Testis (tissue), 3 donors: ENCODE results near the gene SPIRE1. TPM values are rescaled to one million over a fixed set of nuclear protein-coding genes. Genes with fewer than 3 reads are reported as not detected.

Experiments used
- DNase-seq: peaks from one replicate; pipeline ENCODE4 v3.0.0-alpha.2; 2019
- H3K27ac ChIP-seq, 2 donors: fragments of 200-600 bp; sonication (generic); one replicate each; pipeline ENCODE4 v1.5.1; 2019
- H3K27me3 ChIP-seq: fragments of 200-600 bp; sonication (generic); one replicate; pipeline ENCODE4 v1.5.1; 2019
- H3K36me3 ChIP-seq: fragments of 200-600 bp; sonication (generic); one replicate; pipeline ENCODE4 v1.5.1; 2017; ENCODE audit warnings: low read depth; ENCODE audit errors: missing control alignments
- H3K4me1 ChIP-seq: fragments of 200-600 bp; sonication (generic); one replicate; pipeline ENCODE4 v1.5.1; 2019
- H3K4me3 ChIP-seq, 2 donors: fragments of 200-600 bp; sonication (generic); one replicate each; pipeline ENCODE4 v1.5.1; 2017 to 2019
- H3K9me3 ChIP-seq: fragments of 200-600 bp; sonication (generic); one replicate; pipeline ENCODE4 v1.5.1; 2017
- POLR2A ChIP-seq: fragments of 450-650 bp; IDR thresholded peaks from one replicate; pipeline ENCODE4 v1.6.1; 2017; ENCODE audit warnings: antibody characterized with exemption, mild to moderate bottlenecking, moderate library complexity
- WGBS, 2 donors: methylation state at CpG; one replicate each; pipeline ENCODE4 v1.1.5; 2018; 5-methylcytosine and 5-hydroxymethylcytosine counted together
- intact Hi-C: fragments of 100-400 bp; cut with DNase I; formaldehyde crosslinking; loops from one replicate; pipeline ENCODE4 v1.15.1; 2023; ENCODE audit warnings: low total_unique reads
- polyA plus RNA-seq: library from polyadenylated mRNA; stranded (reverse); fragments of 350-450 nt; fragmentation: Illumina TruSeq; extraction: RNeasy Lipid Tissue Mini Kit (QIAGEN cat#74804); gene quantifications from one replicate; pipeline ENCODE4 v1.2.3, GENCODE V29; 2014; ENCODE audit warnings: low read depth, low replicate concordance; ENCODE audit not compliant: insufficient read depth
- total RNA-seq, 2 donors: library from RNA; depleted of rRNA; stranded (reverse); fragments of >200 nt; gene quantifications; one replicate each; pipeline ENCODE4 v1.2.3, GENCODE V29; 2016
- TF ChIP-seq, protein P1 (sequence below), 3 experiments: fragments of 450-650 bp in 2 of 3; fragments of 200-600 bp in 1 of 3; sonication (generic) in 1 of 3; IDR thresholded peaks; one replicate each; pipeline ENCODE4 v1.5.1; 2016 to 2019; ENCODE audit warnings: antibody characterized with exemption in 3 of 3, mild to moderate bottlenecking in 2 of 3, moderate library complexity in 1 of 3

Gene SPIRE1
- total and polyA plus RNA-seq, 3 donors from 2014 or later = 46.8 to 83.5 (median 67.6) TPM

GRCh38 chr18:12531749-12532148 is 126.2 kb downstream of the SPIRE1 start:
- TF ChIP-seq, protein P1, sequence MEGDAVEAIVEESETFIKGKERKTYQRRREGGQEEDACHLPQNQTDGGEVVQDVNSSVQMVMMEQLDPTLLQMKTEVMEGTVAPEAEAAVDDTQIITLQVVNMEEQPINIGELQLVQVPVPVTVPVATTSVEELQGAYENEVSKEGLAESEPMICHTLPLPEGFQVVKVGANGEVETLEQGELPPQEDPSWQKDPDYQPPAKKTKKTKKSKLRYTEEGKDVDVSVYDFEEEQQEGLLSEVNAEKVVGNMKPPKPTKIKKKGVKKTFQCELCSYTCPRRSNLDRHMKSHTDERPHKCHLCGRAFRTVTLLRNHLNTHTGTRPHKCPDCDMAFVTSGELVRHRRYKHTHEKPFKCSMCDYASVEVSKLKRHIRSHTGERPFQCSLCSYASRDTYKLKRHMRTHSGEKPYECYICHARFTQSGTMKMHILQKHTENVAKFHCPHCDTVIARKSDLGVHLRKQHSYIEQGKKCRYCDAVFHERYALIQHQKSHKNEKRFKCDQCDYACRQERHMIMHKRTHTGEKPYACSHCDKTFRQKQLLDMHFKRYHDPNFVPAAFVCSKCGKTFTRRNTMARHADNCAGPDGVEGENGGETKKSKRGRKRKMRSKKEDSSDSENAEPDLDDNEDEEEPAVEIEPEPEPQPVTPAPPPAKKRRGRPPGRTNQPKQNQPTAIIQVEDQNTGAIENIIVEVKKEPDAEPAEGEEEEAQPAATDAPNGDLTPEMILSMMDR (IDR thresholded peaks at IDR 0.05) = no peak
- TF ChIP-seq POLR2A = no peak
- intact Hi-C loops = no loop called here
- H3K4me3 ChIP-seq = no peak overlapping the region
- H3K27ac ChIP-seq = no peak overlapping the region
- no peaks in the 10 kb centered on the region for H3K4me1 ChIP-seq
- H3K27me3 ChIP-seq = no peaks in the 10 kb centered on the region
- H3K36me3 ChIP-seq = no peaks in the 10 kb centered on the region
- 56 to 71% methylated on average over 1 of the region's 1 CpG for WGBS, 2 donors
- no peaks in the 10 kb centered on the region for H3K9me3 ChIP-seq
- no peak for DNase-seq

- H3K36me3 ChIP-seq = no peaks in the 10 kb centered on the region
- TF ChIP-seq, protein P1 (IDR thresholded peaks at IDR 0.05) = no peak
- no peak for TF ChIP-seq POLR2A
- no peak overlapping the region for H3K4me3 ChIP-seq
- WGBS, 2 donors = 66 to 71% methylated on average over 5 of the region's 5 CpGs
- DNase-seq = no peak
- no peak overlapping the region for H3K27ac ChIP-seq
- no peaks in the 10 kb centered on the region for H3K4me1 ChIP-seq
- no peaks in the 10 kb centered on the region for H3K27me3 ChIP-seq
- no peaks in the 10 kb centered on the region for H3K9me3 ChIP-seq
- intact Hi-C loops = no loop called here
Measured at GRCh38 chr18:12520442-12520992, 137.4 kb downstream of the SPIRE1 start.

GRCh38 chr18:12518832-12519531 is 138.9 kb downstream of the SPIRE1 start:
- Histone ChIP-seq H3K9me3 (no peaks in the 10 kb centered on the region), H3K27ac (no peak overlapping the region), H3K4me3 (no peak overlapping the region), H3K4me1 (no peaks in the 10 kb centered on the region), H3K27me3 (no peaks in the 10 kb centered on the region), H3K36me3 (no peaks in the 10 kb centered on the region)
- TF ChIP-seq, protein P1 (IDR thresholded peaks at IDR 0.05) = no peak
- no peak for TF ChIP-seq POLR2A
- intact Hi-C loops = no loop called here
- no peak for DNase-seq
- WGBS, 2 donors = 85 to 94% methylated on average over 6 of the region's 6 CpGs

DNA sequence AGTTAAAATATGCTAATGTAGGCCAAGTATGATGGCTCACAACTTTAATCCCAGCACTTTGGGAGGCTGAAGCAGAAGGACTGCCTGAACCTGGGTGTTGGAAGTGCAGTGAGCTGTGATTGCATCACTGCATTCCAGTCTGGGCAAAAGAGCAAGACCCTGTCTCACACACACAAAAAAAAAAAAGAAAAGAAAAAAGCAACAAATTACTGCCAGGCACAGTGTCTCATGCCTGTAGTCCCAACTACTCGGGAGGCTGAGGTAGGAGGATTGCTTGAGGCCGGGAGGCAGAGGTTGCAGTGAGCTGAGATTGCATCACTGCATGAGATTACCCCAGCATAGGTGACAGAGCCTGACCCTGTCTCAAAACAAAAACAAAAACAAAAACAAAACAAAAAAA is 139.6 kb downstream of the SPIRE1 start:
- Histone ChIP-seq H3K4me3 (no peak overlapping the region), H3K9me3 (no peaks in the 10 kb centered on the region), H3K27ac (no peak overlapping the region), H3K4me1 (no peaks in the 10 kb centered on the region), H3K36me3 (no peaks in the 10 kb centered on the region), H3K27me3 (no peaks in the 10 kb centered on the region)
- TF ChIP-seq, protein P1 (IDR thresholded peaks at IDR 0.05) = no peak
- TF ChIP-seq POLR2A = no peak
- intact Hi-C loops = no loop called here
- WGBS, 2 donors = 90 to 94% methylated on average over 2 of the region's 2 CpGs
- no peak for DNase-seq
